GM19025 (cell line): ENCODE data around the gene WDFY4.
A peak's percentile ranks its signal among the peaks of the same experiment; 100 is the strongest.

ENCODE experiments used
- ATAC-seq: cut with Tn5 transposase; IDR thresholded peaks from one replicate; pipeline ENCODE4 v1.9.1; 2021; ENCODE audit warnings: mild to moderate bottlenecking, low read depth, moderate library complexity; ENCODE audit not compliant: unreplicated experiment

The WDFY4 gene

GRCh38 chr10:48739170-48739569, 54.5 kb downstream of the WDFY4 start:
- no peak for ATAC-seq

GRCh38 chr10:48740015-48740707, 55.5 kb downstream of the WDFY4 start:
- no peak for ATAC-seq

- no peak for ATAC-seq
Observed at GRCh38 chr10:48740988-48741387, 56.3 kb downstream of the WDFY4 start.

- no peak for ATAC-seq
Observed at GRCh38 chr10:48742891-48743860, 58.5 kb downstream of the WDFY4 start.

GRCh38 chr10:48744587-48744986, 59.9 kb downstream of the WDFY4 start:
- no peak for ATAC-seq

GRCh38 chr10:48745662-48746245, 61.1 kb downstream of the WDFY4 start:
- no peak for ATAC-seq

- ATAC-seq = no peak
Observed at GRCh38 chr10:48748573-48748972, 63.9 kb downstream of the WDFY4 start.

- ATAC-seq = no peak
Observed at GRCh38 chr10:48749254-48749787, 64.6 kb downstream of the WDFY4 start.

GRCh38 chr10:48750019-48750418, 65.3 kb downstream of the WDFY4 start:
- ATAC-seq = no peak

- no peak for ATAC-seq
Observed at GRCh38 chr10:48750991-48751390, 66.3 kb downstream of the WDFY4 start.

GRCh38 chr10:48751730-48752129, 67.1 kb downstream of the WDFY4 start:
- ATAC-seq = no peak

GRCh38 chr10:48758411-48758810, 73.7 kb downstream of the WDFY4 start:
- no peak for ATAC-seq

GRCh38 chr10:48759113-48759901, 74.6 kb downstream of the WDFY4 start:
- peak; percentile 85 for ATAC-seq

GRCh38 chr10:48760983-48761382, 76.3 kb downstream of the WDFY4 start:
- ATAC-seq = no peak

- no peak for ATAC-seq
Observed at GRCh38 chr10:48762064-48763042, 77.7 kb downstream of the WDFY4 start.

- no peak for ATAC-seq
Observed at GRCh38 chr10:48763403-48763965, 78.8 kb downstream of the WDFY4 start.

GRCh38 chr10:48764486-48764885, 79.8 kb downstream of the WDFY4 start:
- ATAC-seq = no peak

GRCh38 chr10:48765039-48765438, 80.4 kb downstream of the WDFY4 start:
- no peak for ATAC-seq

- ATAC-seq = no peak
Observed at GRCh38 chr10:48765527-48765926, 80.9 kb downstream of the WDFY4 start.
